Choroid plexus epithelial cell (primary cell): Measurements from ENCODE around the gene MPDU1.
"Not testable (repeated sequence)": the region's sequence is repeated elsewhere in the genome, so short reads cannot be mapped to it uniquely, and the experiment has no call there.

Experiments used
- DNase-seq: peaks from one replicate; pipeline ENCODE4 v3.0.0-alpha.2; 2010; ENCODE audit warnings: low read depth
- H3K4me3 ChIP-seq: 2 replicates; pipeline ENCODE4 v1.5.1; 2011; ENCODE audit warnings: low read depth, mild to moderate bottlenecking, control low read depth, low read length, moderate library complexity
- TF ChIP-seq, protein P1 (sequence below): conservative IDR thresholded peaks from 2 replicates; pipeline ENCODE4 v1.5.1; 2011; ENCODE audit warnings: low read depth, mild to moderate bottlenecking, control low read depth, inconsistent platforms, low read length, moderate library complexity

MPDU1 gene

DNA sequence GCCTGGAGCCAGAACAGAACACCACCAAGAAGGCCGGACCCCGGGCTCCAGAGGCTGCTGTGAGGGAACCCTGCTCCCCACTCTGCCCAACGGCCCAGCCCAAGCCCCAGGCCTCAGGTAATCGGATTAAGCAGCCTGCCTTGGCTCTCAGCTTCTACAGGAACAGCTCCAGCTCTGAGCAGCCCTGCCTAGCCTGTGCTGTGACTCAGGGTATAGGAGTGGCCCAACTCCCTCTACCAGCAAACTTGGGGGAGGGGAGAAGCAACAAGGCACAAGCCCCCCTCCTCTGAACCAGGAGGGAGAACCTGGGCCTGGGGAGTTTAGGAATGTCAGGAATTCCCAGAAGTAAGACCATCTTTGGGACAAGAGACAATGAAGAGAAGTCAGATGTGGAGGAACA is 7.1 kb downstream of the MPDU1 start:
- TF ChIP-seq, protein P1, sequence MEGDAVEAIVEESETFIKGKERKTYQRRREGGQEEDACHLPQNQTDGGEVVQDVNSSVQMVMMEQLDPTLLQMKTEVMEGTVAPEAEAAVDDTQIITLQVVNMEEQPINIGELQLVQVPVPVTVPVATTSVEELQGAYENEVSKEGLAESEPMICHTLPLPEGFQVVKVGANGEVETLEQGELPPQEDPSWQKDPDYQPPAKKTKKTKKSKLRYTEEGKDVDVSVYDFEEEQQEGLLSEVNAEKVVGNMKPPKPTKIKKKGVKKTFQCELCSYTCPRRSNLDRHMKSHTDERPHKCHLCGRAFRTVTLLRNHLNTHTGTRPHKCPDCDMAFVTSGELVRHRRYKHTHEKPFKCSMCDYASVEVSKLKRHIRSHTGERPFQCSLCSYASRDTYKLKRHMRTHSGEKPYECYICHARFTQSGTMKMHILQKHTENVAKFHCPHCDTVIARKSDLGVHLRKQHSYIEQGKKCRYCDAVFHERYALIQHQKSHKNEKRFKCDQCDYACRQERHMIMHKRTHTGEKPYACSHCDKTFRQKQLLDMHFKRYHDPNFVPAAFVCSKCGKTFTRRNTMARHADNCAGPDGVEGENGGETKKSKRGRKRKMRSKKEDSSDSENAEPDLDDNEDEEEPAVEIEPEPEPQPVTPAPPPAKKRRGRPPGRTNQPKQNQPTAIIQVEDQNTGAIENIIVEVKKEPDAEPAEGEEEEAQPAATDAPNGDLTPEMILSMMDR, result no peak
- DNase-seq, result peak; percentile 65
- no peak overlapping the region for H3K4me3 ChIP-seq

DNA sequence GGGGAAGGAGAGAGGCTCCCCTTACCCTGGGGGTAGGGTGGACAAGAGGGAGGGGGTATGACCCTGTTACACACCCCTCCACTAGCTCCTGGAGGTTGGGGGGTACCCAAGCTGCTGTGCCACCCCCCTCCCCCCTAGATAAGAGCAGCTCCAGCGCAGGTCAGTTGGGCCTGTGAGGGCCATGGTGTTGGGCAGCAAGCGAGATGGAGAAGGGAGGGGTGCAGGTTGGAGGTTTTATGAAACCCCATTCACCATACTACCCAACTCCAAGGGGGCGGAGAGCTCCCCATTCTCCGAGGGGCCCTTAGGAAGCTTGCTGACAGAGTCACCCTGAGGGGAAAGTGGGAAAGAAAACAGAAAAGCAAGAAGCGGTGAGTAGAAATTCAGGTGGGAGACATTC is 7.9 kb downstream of the MPDU1 start:
- TF ChIP-seq, protein P1, result no peak
- no peak for DNase-seq
- no peak overlapping the region for H3K4me3 ChIP-seq

DNA sequence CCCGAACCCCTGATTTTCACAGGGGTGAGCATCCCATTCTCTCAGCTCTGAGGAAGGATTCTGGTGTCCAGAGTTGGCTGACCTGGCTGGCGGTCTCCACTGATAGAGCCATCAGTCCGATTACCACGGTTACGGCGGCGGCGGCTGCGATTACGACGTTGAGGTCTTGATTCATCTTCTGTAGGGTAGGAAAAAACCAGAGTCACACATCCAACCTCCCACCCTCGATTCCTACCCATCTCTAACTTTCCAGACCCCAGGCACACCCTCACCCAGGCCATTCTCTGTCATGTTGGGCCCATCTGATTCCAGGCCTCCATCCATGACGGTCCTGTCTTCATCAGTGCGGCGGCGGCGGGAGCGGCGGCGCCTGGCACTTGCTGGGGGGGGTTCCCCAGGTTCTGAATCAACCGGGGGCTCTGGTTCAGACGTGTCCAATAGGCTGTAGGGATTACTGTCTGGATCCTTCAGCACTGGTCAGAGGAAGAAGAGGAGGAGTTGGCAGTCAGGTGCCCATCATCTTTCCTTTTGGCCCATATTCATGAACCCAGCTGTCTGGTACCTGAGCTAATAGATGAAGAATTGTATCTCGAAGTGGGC is 8.9 kb downstream of the MPDU1 start:
- TF ChIP-seq, protein P1, result no peak
- DNase-seq, result no peak
- no peak overlapping the region for H3K4me3 ChIP-seq

DNA sequence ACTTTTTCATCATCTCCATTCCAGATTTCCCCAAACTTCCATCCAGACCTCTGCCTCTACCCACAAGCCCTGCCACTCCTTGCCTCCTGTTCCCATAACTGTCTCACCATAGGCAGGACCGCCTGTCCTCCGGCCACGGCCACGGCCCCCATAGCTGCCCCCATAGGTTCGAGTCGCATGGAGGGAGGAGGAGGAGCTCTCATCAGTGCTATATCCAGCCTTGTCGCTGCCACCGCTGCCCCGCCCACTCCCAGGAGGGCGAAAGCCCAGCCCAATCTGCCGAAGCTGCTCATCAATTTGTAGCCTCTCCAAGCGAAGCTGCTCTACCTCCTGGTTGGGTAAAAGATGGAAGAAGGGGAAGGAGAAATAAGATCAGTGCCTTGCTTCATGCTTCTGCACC is 9.6 kb downstream of the MPDU1 start:
- TF ChIP-seq, protein P1, result no peak
- H3K4me3 ChIP-seq, result no peak overlapping the region
- DNase-seq, result no peak

DNA sequence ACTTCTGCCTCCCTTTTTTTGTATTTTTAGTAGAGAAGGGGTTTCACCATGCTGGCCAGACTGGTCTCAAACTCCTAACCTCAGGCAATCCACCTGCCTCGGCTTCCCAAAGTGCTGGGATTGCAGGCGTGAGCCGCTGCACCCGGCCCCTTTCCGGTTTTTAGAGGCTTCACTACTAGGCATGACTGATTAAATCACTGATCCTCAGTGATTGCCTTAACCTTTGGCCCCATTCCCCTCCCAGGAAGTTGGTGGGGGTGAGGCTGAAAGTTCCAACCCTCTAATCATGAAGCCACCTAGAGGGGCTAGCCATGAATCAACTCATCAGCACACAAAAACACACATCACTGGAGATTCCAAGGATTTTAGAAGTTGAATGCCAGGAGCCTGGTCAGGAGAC is 13.9 kb downstream of the MPDU1 start:
- not testable (repeated sequence) for H3K4me3 ChIP-seq, DNase-seq

DNA sequence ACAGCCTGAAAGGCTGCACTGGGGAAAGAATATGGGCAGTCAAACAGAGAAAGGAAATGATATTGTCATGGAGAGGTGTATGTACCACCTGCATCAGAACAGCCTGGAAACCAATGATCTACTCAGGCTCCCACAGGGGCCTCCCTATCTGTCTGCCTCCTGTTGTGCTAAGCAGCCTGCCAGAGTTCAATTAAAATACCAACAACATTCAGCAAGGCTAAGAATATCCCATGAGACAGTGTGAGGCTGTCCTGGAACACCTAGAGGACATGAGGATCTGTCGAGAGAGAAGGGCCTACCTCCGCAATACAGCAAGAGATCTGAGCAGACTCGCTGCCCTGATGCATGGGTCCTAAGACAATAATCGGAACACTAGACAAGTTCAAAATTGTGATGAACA is 22.6 kb downstream of the MPDU1 start:
- no peak overlapping the region for H3K4me3 ChIP-seq
- TF ChIP-seq, protein P1, result no peak
- DNase-seq, result no peak

DNA sequence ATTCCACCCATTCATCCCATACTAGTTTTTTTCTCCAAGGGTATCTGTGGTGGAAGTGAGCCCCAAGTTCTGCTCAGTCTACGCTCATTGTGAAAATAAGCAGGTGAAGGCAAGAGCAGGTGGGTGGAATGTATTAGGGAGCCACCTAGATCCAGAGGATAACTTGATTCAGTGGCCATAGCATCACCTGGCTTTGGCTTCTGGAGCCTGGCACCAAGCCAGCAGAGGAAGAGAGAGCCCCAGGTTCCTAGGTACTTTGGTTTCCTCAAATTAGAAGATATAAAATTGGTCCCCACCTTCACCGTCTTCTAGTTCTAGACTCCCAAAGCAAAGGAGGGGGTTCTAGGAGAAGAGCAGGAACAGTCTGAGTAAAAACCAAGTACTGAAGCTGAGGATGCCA is 27.0 kb downstream of the MPDU1 start:
- TF ChIP-seq, protein P1, result no peak
- H3K4me3 ChIP-seq, result no peak overlapping the region
- DNase-seq, result no peak
